Muscle of leg (tissue), 11 donors: ENCODE measurements around the gene NTN1. TPM values are rescaled to one million over a fixed set of nuclear protein-coding genes. Genes with fewer than 3 reads are reported as not detected.

Experiments
- DNase-seq: peaks from one replicate; pipeline ENCODE4 v3.0.0; 2013
- H3K27ac ChIP-seq: one replicate; pipeline ENCODE4 v1.5.1; 2013; ENCODE audit warnings: mild to moderate bottlenecking, low read length, control low read depth
- H3K27me3 ChIP-seq: one replicate; pipeline ENCODE4 v1.6.1; 2013; ENCODE audit warnings: low read length; ENCODE audit not compliant: control insufficient read depth, insufficient read depth
- H3K36me3 ChIP-seq: one replicate; pipeline ENCODE4 v1.6.1; 2013; ENCODE audit warnings: low read length; ENCODE audit not compliant: control insufficient read depth, insufficient read depth
- H3K4me1 ChIP-seq: one replicate; pipeline ENCODE4 v1.6.1; 2013; ENCODE audit warnings: low read length; ENCODE audit not compliant: control insufficient read depth, insufficient read depth
- H3K4me3 ChIP-seq: one replicate; pipeline ENCODE4 v1.5.1; 2013; ENCODE audit warnings: low read length, control low read depth
- H3K9me3 ChIP-seq: replicated peaks from 2 replicates; pipeline ENCODE4 v1.6.1; 2013; ENCODE audit warnings: low read depth, low read length; ENCODE audit not compliant: control insufficient read depth
- WGBS: methylation state at CpG from one replicate; pipeline ENCODE4 v1.1.5; 2013; ENCODE audit warnings: missing lambda C conversion rate; ENCODE audit not compliant: insufficient coverage; 5-methylcytosine and 5-hydroxymethylcytosine counted together
- polyA plus RNA-seq, 8 donors: library from polyadenylated mRNA; unstranded; fragments of 120-200 nt; gene quantifications; one replicate each; pipeline versions ENCODE4 v1.2.1 to v1.2.3, GENCODE V29; 2013; ENCODE audit warnings: inconsistent platforms in 1 of 8, low replicate concordance in 1 of 8; ENCODE audit not compliant: insufficient read length in 8 of 8, insufficient read depth in 1 of 8
- total RNA-seq: library from RNA; stranded (reverse); fragments of 120-200 nt; gene quantifications from one replicate; pipeline ENCODE4 v1.2.4, GENCODE V29; 2013

NTN1 gene
- total and polyA plus RNA-seq, 9 donors = 3.5 to 14.4 (median 5.6) TPM

DNA sequence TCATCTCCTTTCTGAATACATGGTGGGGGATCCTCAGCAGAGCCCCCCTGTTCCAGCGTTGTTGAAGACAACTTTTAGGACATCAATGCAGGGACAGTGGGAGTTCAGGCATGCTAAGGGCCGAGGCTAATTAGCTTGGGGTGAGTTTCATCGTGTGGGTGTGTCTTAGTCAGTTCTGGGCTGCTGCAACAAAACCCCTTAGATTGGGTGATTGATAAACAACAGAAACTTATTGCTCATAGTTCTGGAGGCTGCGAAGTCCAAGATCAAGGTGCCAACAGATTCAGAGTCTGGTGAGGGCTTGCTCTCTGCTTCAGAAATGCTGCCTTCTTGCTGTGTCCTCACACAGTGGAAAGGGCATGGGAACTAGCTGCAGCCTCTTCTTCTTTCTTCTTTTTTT is 214.0 kb downstream of the NTN1 start:
- DNase-seq = no peak
- peaks cover 6% of the 10 kb centered on the region for H3K27me3 ChIP-seq
- H3K36me3 ChIP-seq = no peaks in the 10 kb centered on the region
- H3K4me3 ChIP-seq = no peak overlapping the region
- no peaks in the 10 kb centered on the region for H3K9me3 ChIP-seq
- H3K27ac ChIP-seq = no peak overlapping the region
- H3K4me1 ChIP-seq = peaks cover 43% of the 10 kb centered on the region
- 72% methylated on average over 2 of the region's 4 CpGs for WGBS

GRCh38 chr17:9236286-9237052 is 215.2 kb downstream of the NTN1 start:
- no peaks in the 10 kb centered on the region for H3K9me3 ChIP-seq
- peak; percentile 52 for DNase-seq
- WGBS = 78% methylated on average over 4 of the region's 7 CpGs
- no peak overlapping the region for H3K4me3 ChIP-seq
- no peak overlapping the region for H3K27ac ChIP-seq
- H3K36me3 ChIP-seq = no peaks in the 10 kb centered on the region
- H3K4me1 ChIP-seq = peaks cover 54% of the 10 kb centered on the region
- H3K27me3 ChIP-seq = peaks cover 6% of the 10 kb centered on the region

DNA sequence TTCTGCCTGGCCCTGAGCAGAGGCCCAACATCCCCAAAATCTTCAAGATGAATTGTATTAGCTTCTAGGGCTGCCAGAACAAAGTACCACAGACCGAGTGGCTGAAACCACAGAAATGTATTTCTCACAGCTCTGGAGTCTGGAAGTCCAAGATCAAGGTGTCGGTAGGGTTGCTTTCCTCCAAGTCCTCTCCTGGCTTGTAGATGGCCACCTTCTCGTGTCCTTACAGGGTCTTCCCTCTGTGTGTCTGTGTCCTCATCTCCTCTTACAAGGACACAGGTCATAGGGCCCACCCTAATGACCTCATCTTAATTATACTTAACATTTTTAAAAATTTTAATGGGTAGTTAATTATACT is 215.7 kb downstream of the NTN1 start:
- no peak for DNase-seq
- Histone ChIP-seq H3K27ac (no peak overlapping the region), H3K9me3 (no peaks in the 10 kb centered on the region), H3K4me1 (peaks cover 59% of the 10 kb centered on the region), H3K4me3 (no peak overlapping the region), H3K27me3 (peaks cover 6% of the 10 kb centered on the region), H3K36me3 (no peaks in the 10 kb centered on the region)
- 87% methylated on average over 3 of the region's 3 CpGs for WGBS

- Histone ChIP-seq H3K27me3 (peaks cover 5% of the 10 kb centered on the region), H3K4me1 (peaks cover 59% of the 10 kb centered on the region), H3K27ac (no peak overlapping the region), H3K36me3 (no peaks in the 10 kb centered on the region), H3K9me3 (no peaks in the 10 kb centered on the region), H3K4me3 (no peak overlapping the region)
- peak; percentile 67 for DNase-seq
- 63% methylated on average over 10 of the region's 13 CpGs for WGBS
These were observed 216.5 kb downstream of the NTN1 start for GRCh38 chr17:9237661-9238301.

DNA sequence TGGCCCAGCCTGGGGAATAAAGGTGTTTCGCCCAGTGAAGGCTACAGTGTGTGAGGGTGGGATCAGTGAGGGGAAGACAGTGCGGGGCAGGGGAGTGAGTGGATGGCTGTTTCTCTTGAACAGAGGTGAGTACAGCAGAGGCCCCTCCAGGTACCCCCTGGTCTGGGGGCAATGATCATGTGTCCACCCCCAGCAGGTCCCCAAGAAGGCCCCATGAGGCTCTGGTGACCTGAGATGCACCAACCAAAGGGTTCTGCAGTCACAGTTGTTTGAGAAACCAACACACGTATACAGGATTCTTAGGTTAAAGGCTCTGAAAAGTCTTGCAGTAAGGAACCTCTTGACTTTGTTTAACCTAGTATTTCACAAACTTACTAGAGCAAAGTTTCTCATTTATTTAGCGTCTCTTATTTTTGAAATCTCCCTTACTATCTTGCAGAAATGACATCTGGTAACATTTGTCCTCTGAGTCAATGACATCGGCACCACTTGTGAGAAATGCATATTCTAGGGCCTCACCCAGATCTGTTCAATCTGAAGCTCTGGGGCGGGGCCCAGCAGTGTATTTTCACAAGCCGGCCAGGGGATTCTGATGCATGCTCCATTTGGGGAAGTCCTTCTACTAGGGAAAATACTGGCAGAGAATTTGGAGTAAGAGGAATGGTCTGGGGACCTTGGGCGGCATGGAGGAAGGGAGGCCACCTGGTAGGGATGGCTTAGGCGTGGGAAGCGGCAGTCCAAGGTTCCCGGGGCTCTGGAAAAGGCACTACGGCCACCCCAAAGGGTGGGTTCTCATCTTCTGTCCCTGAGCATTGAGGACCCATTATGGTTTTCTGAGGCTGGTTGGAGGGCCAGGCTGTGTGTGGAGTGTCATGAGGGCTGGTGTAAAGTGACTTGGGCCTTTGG is 217.3 kb downstream of the NTN1 start:
- no peak overlapping the region for H3K4me3 ChIP-seq
- H3K36me3 ChIP-seq = no peaks in the 10 kb centered on the region
- no peaks in the 10 kb centered on the region for H3K9me3 ChIP-seq
- no peaks in the 10 kb centered on the region for H3K27me3 ChIP-seq
- peak overlapping the region; percentile 89 for H3K27ac ChIP-seq
- H3K4me1 ChIP-seq = peaks cover 59% of the 10 kb centered on the region
- no peak for DNase-seq
- WGBS = 85% methylated on average over 11 of the region's 12 CpGs

GRCh38 chr17:9239246-9239792 is 218.0 kb downstream of the NTN1 start:
- peaks cover 63% of the 10 kb centered on the region for H3K4me1 ChIP-seq
- H3K9me3 ChIP-seq = no peaks in the 10 kb centered on the region
- peak overlapping the region; percentile 48 for H3K4me3 ChIP-seq
- no peaks in the 10 kb centered on the region for H3K36me3 ChIP-seq
- peak overlapping the region; percentile 89 for H3K27ac ChIP-seq
- WGBS = 23% methylated on average over 23 of the region's 27 CpGs
- H3K27me3 ChIP-seq = no peaks in the 10 kb centered on the region
- DNase-seq = peak; percentile 69

DNA sequence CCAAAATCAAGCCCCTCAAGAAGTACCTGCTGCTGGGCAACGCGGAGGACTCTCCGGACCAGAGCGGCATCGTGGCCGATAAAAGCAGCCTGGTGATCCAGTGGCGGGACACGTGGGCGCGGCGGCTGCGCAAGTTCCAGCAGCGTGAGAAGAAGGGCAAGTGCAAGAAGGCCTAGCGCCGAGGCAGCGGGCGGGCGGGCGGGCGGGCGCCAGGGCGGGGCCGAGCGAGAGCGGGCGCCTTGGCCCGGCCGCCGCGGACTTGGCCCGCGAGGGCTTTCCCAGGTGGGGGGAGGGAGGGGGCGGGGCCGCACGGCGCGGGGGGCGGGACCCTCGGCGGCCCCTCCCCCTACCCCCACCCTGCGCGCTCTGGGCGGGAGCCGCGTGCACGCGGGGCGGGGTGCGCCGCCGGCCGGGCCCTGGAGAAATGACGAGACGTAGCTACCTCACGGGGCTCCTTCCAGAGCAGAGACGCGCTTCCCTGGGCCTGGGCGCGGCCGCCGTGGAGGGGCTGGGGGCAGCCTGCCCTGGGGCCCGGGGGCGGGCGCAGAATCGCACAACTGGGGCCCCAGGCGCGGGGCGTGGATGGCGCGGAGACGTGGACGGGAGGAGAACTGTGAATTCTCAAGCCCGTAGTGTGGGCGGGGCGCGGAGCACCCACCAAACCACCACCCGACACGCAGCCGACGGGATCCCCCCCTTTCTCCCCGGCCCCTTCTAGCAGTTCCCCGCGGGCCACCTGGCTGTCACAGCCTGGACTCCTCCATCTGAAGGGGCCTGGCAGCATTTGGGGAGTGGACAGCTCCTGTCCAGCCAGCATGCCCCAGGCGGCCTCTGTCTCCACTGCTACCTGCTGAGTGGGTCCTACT is 218.7 kb downstream of the NTN1 start:
- Histone ChIP-seq H3K4me3 (peak overlapping the region; percentile 48), H3K27me3 (no peaks in the 10 kb centered on the region), H3K4me1 (peaks cover 69% of the 10 kb centered on the region), H3K27ac (peak overlapping the region; percentile 94), H3K36me3 (no peaks in the 10 kb centered on the region), H3K9me3 (no peaks in the 10 kb centered on the region)
- WGBS = 1% methylated on average over 35 of the region's 84 CpGs
- peak; percentile 87 for DNase-seq

- H3K27ac ChIP-seq = peak overlapping the region; percentile 94
- no peaks in the 10 kb centered on the region for H3K36me3 ChIP-seq
- H3K4me3 ChIP-seq = peak overlapping the region; percentile 41
- WGBS = 22% methylated on average over 16 of the region's 17 CpGs
- H3K9me3 ChIP-seq = no peaks in the 10 kb centered on the region
- peaks cover 69% of the 10 kb centered on the region for H3K4me1 ChIP-seq
- no peaks in the 10 kb centered on the region for H3K27me3 ChIP-seq
- DNase-seq = peak; percentile 97
These were observed 219.5 kb downstream of the NTN1 start for GRCh38 chr17:9240659-9241370.

DNA sequence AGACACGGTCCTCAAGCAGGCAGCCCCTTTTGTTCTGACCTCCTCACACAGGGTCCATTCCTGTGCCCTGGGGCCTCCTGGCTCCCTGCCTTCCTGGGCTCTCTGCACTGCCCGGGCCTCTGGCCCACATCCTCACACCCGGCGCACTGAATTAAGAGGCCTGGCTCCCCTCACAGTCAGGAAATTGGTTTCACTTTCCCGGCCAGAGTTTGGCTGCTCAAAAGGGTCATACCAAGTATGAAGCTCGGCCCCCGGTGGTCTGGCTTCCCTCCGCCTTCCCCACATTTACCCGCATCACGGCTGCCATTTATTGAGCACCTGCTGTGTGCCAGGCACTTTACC is 220.0 kb downstream of the NTN1 start:
- no peak overlapping the region for H3K4me3 ChIP-seq
- H3K36me3 ChIP-seq = no peaks in the 10 kb centered on the region
- WGBS = 19% methylated on average over 10 of the region's 10 CpGs

More for the DNA sequence above, 220.0 kb downstream of the NTN1 start:
- Histone ChIP-seq H3K4me1 (peaks cover 66% of the 10 kb centered on the region), H3K27me3 (no peaks in the 10 kb centered on the region), H3K27ac (peak overlapping the region; percentile 94), H3K9me3 (no peaks in the 10 kb centered on the region)
- peak; percentile 88 for DNase-seq
